SK-N-SH (cell line): ENCODE data around the gene GRIK1. TPM values are rescaled to one million over a fixed set of nuclear protein-coding genes. Genes with fewer than 3 reads are reported as not detected.

Experiments
- CTCF ChIA-PET: fragments of 300-600, 350-600 bp; formaldehyde crosslinking; extraction: SDS; loops from one replicate; lab custom pipeline; 2021; lab: Yijun Ruan, JAX
- POLR2A ChIA-PET: fragments of 350-600 bp; sonication (Branson Sonifier 250); formaldehyde crosslinking; extraction: SDS; loops from one replicate; lab custom pipeline; 2020; ENCODE audit warnings: antibody characterized with exemption, inconsistent platforms; lab: Yijun Ruan, JAX
- DNase-seq: peaks from one replicate; pipeline ENCODE4 v3.0.0; 2012
- H2AFZ ChIP-seq: fragments of 200-600 bp; sonication (generic); 2 replicates; pipeline ENCODE4 v1.8.1; 2016; ENCODE audit warnings: antibody characterized with exemption, mild to moderate bottlenecking, low read depth
- H3F3A ChIP-seq: fragments of 200-600 bp; sonication (generic); replicated peaks from 2 replicates; pipeline ENCODE3; 2016; ENCODE audit warnings: antibody characterized with exemption, mild to moderate bottlenecking; ENCODE audit not compliant: insufficient read depth
- H3K27ac ChIP-seq, 2 experiments: fragments of 200-500 bp in 1 of 2; fragments of 200-600 bp in 1 of 2; sonication (Bioruptor generic) in 1 of 2; sonication (generic), shearing (Covaris generic) in 1 of 2; 2 replicates each; pipeline versions ENCODE4 v1.5.1 to v1.6.1; 2014 to 2016; ENCODE audit warnings: low read depth in 2 of 2, inconsistent platforms in 1 of 2, low read length in 1 of 2, mild to moderate bottlenecking in 1 of 2, mixed read lengths in 1 of 2
- H3K27me3 ChIP-seq: fragments of 200-600 bp; sonication (generic), shearing (Covaris generic); 2 replicates; pipeline ENCODE4 v1.6.1; 2016; ENCODE audit warnings: mixed run types; ENCODE audit not compliant: insufficient read depth
- H3K36me3 ChIP-seq, 2 experiments: fragments of 200-500 bp in 1 of 2; fragments of 200-600 bp in 1 of 2; sonication (Bioruptor generic) in 1 of 2; sonication (generic) in 1 of 2; replicated peaks in 1 of 2; 2 replicates each; pipeline versions ENCODE3 to v1.5.1; 2014 to 2016; ENCODE audit warnings: low read length in 1 of 2, mild to moderate bottlenecking in 1 of 2; ENCODE audit not compliant: insufficient read depth in 2 of 2, control insufficient read depth in 1 of 2
- H3K4me1 ChIP-seq, 2 experiments: fragments of 200-500 bp in 1 of 2; fragments of 200-600 bp in 1 of 2; sonication (Bioruptor generic) in 1 of 2; sonication (generic), shearing (Covaris generic) in 1 of 2; 2 replicates each; pipeline versions ENCODE4 v1.5.1 to v1.6.1; 2014 to 2016; ENCODE audit warnings: low read depth in 1 of 2, low read length in 1 of 2, mixed run types in 1 of 2; ENCODE audit not compliant: insufficient read depth in 2 of 2, control insufficient read depth in 1 of 2
- H3K4me2 ChIP-seq: fragments of 200-600 bp; sonication (generic), shearing (Covaris generic); 2 replicates; pipeline ENCODE4 v1.6.1; 2017; ENCODE audit warnings: mixed run types
- H3K4me3 ChIP-seq, 2 experiments: fragments of 200-500 bp in 1 of 2; fragments of 200-600 bp in 1 of 2; sonication (Bioruptor generic) in 1 of 2; sonication (generic), shearing (Covaris generic) in 1 of 2; 2 replicates each; pipeline versions ENCODE4 v1.5.1 to v1.8.1; 2014 to 2016; ENCODE audit warnings: low read depth in 2 of 2, inconsistent platforms in 1 of 2, low read length in 1 of 2, mild to moderate bottlenecking in 1 of 2, mixed read lengths in 1 of 2, moderate library complexity in 1 of 2
- H3K79me2 ChIP-seq: fragments of 200-600 bp; sonication (generic); 2 replicates; pipeline ENCODE4 v1.8.1; 2017; ENCODE audit warnings: mild to moderate bottlenecking; ENCODE audit not compliant: insufficient read depth
- H3K9ac ChIP-seq: fragments of 200-600 bp; sonication (generic); 2 replicates; pipeline ENCODE4 v1.6.1; 2017; ENCODE audit warnings: mixed run types
- H3K9me2 ChIP-seq: fragments of 200-600 bp; sonication (generic); 2 replicates; pipeline ENCODE4 v1.6.1; 2017; ENCODE audit warnings: mixed run types
- H3K9me3 ChIP-seq: fragments of 200-600 bp; sonication (generic); 2 replicates; pipeline ENCODE4 v1.6.1; 2017; ENCODE audit warnings: mixed run types, mild to moderate bottlenecking, moderate library complexity
- H4K20me1 ChIP-seq: fragments of 200-600 bp; sonication (generic); 2 replicates; pipeline ENCODE4 v1.6.1; 2017; ENCODE audit warnings: mild to moderate bottlenecking, mixed run types; ENCODE audit not compliant: insufficient read depth
- CHD2 ChIP-seq: fragments of 150-350 bp; IDR thresholded peaks from 2 replicates; pipeline ENCODE4 v1.6.1; 2018; ENCODE audit warnings: low read length; ENCODE audit not compliant: partially characterized antibody
- FOXJ3 ChIP-seq: sonication (generic); formaldehyde crosslinking; IDR thresholded peaks from 2 replicates; pipeline ENCODE4 v1.5.1; 2020; ENCODE audit warnings: mild to moderate bottlenecking, missing genetic modification reagents
- GABPA ChIP-seq: IDR thresholded peaks from 2 replicates; pipeline ENCODE4 v1.4.0; 2012; ENCODE audit warnings: low read depth, mild to moderate bottlenecking
- GATA2 ChIP-seq: sonication (generic); formaldehyde crosslinking; IDR thresholded peaks from 2 replicates; pipeline ENCODE4 v1.5.0; 2020; ENCODE audit warnings: mild to moderate bottlenecking, missing genetic modification reagents
- JUND ChIP-seq: IDR thresholded peaks from 2 replicates; pipeline ENCODE4 v1.4.0; 2012
- MEF2A ChIP-seq: IDR thresholded peaks from 2 replicates; pipeline ENCODE4 v1.4.0; 2012; ENCODE audit warnings: low read depth, borderline replicate concordance
- NRF1 ChIP-seq: IDR thresholded peaks from 2 replicates; pipeline ENCODE4 v1.6.1; 2012; ENCODE audit warnings: low read depth, mild to moderate bottlenecking, low read length
- POLR2AphosphoS5 ChIP-seq: IDR thresholded peaks from 2 replicates; pipeline ENCODE4 v1.6.1; 2012; ENCODE audit warnings: low read depth, low read length
- RCOR1 ChIP-seq: fragments of 150-350 bp; IDR thresholded peaks from 2 replicates; pipeline ENCODE4 v1.6.1; 2017; ENCODE audit warnings: antibody characterized with exemption, low read length
- RFX5 ChIP-seq: IDR thresholded peaks from 2 replicates; pipeline ENCODE4 v1.6.1; 2012; ENCODE audit warnings: mild to moderate bottlenecking, improper control_type of control experiment, low read length
- SMC3 ChIP-seq: IDR thresholded peaks from 2 replicates; pipeline ENCODE4 v1.6.1; 2012; ENCODE audit warnings: low read depth, low read length, improper control_type of control experiment
- TAF1 ChIP-seq: IDR thresholded peaks from 2 replicates; pipeline ENCODE4 v1.6.1; 2012; ENCODE audit warnings: low read depth, mild to moderate bottlenecking, low read length, moderate library complexity, borderline replicate concordance
- TEAD4 ChIP-seq: IDR thresholded peaks from 2 replicates; pipeline ENCODE4 v1.4.0; 2012; ENCODE audit warnings: mild to moderate bottlenecking, borderline replicate concordance; ENCODE audit not compliant: insufficient read depth
- YY1 ChIP-seq: IDR thresholded peaks from 2 replicates; pipeline ENCODE4 v1.4.0; 2012; ENCODE audit warnings: low read depth, mild to moderate bottlenecking
- WGBS: methylation state at CpG from one replicate; pipeline ENCODE4 v1.1.6; 2017; ENCODE audit warnings: low lambda C conversion rate; 5-methylcytosine and 5-hydroxymethylcytosine counted together
- polyA plus RNA-seq, 3 experiments: library from polyadenylated mRNA; depleted of rRNA; stranded (reverse); fragments of >200 nt; gene quantifications; 2 replicates each; pipeline ENCODE4 v1.2.3, GENCODE V29; 2012
- TF ChIP-seq, protein P1 (sequence below): IDR thresholded peaks from 2 replicates; pipeline ENCODE4 v1.4.0; 2012; ENCODE audit warnings: low read depth, borderline replicate concordance
- TF ChIP-seq, protein P2 (sequence below): fragments of 150-350 bp; IDR thresholded peaks from 2 replicates; pipeline ENCODE4 v1.6.1; 2016; ENCODE audit warnings: mild to moderate bottlenecking, low read depth, low read length
- TF ChIP-seq, protein P3 (sequence below): IDR thresholded peaks from 2 replicates; pipeline ENCODE4 v1.6.1; 2012; ENCODE audit warnings: mild to moderate bottlenecking, low read depth, low read length, moderate library complexity
- TF ChIP-seq, protein P4 (sequence below): fragments of 200-600 bp; sonication (generic); IDR thresholded peaks from 2 replicates; pipeline ENCODE4 v1.6.1; 2017; ENCODE audit warnings: antibody characterized with exemption, mild to moderate bottlenecking, moderate library complexity
- TF ChIP-seq, protein P5 (sequence below): IDR thresholded peaks from 2 replicates; pipeline ENCODE4 v1.4.0; 2012; ENCODE audit warnings: low read depth
- TF ChIP-seq, protein P6 (sequence below): fragments of 150-350 bp; IDR thresholded peaks from 2 replicates; pipeline ENCODE4 v1.6.1; 2017; ENCODE audit warnings: antibody characterized with exemption, low read length, low read depth, borderline replicate concordance
- TF ChIP-seq, protein P7 (sequence below): IDR thresholded peaks from 2 replicates; pipeline ENCODE4; 2012

Gene GRIK1
- polyA plus RNA-seq, 1 of the 3 experiments (the other 2 are of a cell fraction), result not detected

DNA sequence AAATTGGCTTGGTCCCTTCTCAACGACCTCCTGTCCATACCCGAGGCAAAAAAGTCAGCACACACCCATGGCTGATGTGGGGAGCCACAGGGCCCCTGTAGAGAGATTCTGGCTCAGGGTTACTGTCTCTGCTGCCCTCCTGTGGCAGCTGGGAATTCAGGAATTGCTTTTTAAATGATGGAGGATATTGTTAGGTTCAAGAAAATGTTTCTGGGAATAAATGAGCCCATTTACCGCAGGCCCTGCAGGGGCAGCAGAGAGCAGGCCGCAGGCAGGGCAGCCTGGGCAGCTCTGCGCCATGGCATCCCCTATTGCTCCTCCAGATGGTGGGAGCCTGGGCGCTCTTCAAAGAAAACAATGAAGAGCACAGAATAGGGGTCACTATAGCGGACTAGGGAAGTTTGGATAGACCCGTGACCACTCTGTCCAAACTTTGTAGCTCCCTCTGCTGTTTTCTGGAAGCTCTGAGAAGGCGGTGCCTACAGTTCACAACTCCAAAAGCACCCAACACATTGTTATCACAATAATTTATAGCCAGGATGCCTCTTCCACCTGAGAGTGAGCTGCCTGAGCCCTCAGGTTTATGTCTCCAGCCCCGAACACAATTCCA lies 440.0 kb downstream of the GRIK1 start:
- H3K9me2 ChIP-seq, result no peaks in the 10 kb centered on the region
- no peak overlapping the region for H3K4me3 ChIP-seq
- H4K20me1 ChIP-seq, result no peaks in the 10 kb centered on the region
- H3K4me2 ChIP-seq, result no peak overlapping the region
- H3K79me2 ChIP-seq, result no peaks in the 10 kb centered on the region
- no peak overlapping the region for H2AFZ ChIP-seq
- H3K36me3 ChIP-seq, result no peaks in the 10 kb centered on the region
- ChIA-PET CTCF (interaction anchor here (0.9 to 3.2 kb wide), 9 partner anchors 10 to 143 kb away, joined by 3 to 9 read pairs (median 4); no protein-coding TSS in a partner anchor), POLR2A (no interaction called here)
- H3K9ac ChIP-seq, result no peak overlapping the region
- WGBS, result 70% methylated on average over 10 of the region's 10 CpGs
- H3K27me3 ChIP-seq, result no peaks in the 10 kb centered on the region
- H3F3A ChIP-seq, result peaks cover 6% of the 10 kb centered on the region
- no peak overlapping the region for H3K27ac ChIP-seq
- no peaks in the 10 kb centered on the region for H3K9me3 ChIP-seq
- DNase-seq, result peak; percentile 43
- H3K4me1 ChIP-seq, result no peaks in the 10 kb centered on the region
- TF ChIP-seq GABPA (no peak), GATA2 (CRISPR knock-in tag) (no peak), POLR2AphosphoS5 (no peak), SMC3 (peak; percentile 5; the same call in 1 of the 2 replicates), NRF1 (no peak), CHD2 (no peak), JUND (no peak), TAF1 (no peak), YY1 (no peak), TEAD4 (no peak), FOXJ3 (CRISPR knock-in tag) (no peak), RCOR1 (no peak), RFX5 (no peak), MEF2A (no peak)
- TF ChIP-seq, protein P1, sequence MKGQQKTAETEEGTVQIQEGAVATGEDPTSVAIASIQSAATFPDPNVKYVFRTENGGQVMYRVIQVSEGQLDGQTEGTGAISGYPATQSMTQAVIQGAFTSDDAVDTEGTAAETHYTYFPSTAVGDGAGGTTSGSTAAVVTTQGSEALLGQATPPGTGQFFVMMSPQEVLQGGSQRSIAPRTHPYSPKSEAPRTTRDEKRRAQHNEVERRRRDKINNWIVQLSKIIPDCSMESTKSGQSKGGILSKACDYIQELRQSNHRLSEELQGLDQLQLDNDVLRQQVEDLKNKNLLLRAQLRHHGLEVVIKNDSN, result no peak
- TF ChIP-seq, protein P2, sequence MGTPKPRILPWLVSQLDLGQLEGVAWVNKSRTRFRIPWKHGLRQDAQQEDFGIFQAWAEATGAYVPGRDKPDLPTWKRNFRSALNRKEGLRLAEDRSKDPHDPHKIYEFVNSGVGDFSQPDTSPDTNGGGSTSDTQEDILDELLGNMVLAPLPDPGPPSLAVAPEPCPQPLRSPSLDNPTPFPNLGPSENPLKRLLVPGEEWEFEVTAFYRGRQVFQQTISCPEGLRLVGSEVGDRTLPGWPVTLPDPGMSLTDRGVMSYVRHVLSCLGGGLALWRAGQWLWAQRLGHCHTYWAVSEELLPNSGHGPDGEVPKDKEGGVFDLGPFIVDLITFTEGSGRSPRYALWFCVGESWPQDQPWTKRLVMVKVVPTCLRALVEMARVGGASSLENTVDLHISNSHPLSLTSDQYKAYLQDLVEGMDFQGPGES, result no peak
- TF ChIP-seq, protein P3, sequence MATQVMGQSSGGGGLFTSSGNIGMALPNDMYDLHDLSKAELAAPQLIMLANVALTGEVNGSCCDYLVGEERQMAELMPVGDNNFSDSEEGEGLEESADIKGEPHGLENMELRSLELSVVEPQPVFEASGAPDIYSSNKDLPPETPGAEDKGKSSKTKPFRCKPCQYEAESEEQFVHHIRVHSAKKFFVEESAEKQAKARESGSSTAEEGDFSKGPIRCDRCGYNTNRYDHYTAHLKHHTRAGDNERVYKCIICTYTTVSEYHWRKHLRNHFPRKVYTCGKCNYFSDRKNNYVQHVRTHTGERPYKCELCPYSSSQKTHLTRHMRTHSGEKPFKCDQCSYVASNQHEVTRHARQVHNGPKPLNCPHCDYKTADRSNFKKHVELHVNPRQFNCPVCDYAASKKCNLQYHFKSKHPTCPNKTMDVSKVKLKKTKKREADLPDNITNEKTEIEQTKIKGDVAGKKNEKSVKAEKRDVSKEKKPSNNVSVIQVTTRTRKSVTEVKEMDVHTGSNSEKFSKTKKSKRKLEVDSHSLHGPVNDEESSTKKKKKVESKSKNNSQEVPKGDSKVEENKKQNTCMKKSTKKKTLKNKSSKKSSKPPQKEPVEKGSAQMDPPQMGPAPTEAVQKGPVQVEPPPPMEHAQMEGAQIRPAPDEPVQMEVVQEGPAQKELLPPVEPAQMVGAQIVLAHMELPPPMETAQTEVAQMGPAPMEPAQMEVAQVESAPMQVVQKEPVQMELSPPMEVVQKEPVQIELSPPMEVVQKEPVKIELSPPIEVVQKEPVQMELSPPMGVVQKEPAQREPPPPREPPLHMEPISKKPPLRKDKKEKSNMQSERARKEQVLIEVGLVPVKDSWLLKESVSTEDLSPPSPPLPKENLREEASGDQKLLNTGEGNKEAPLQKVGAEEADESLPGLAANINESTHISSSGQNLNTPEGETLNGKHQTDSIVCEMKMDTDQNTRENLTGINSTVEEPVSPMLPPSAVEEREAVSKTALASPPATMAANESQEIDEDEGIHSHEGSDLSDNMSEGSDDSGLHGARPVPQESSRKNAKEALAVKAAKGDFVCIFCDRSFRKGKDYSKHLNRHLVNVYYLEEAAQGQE, result no peak
- TF ChIP-seq, protein P4, sequence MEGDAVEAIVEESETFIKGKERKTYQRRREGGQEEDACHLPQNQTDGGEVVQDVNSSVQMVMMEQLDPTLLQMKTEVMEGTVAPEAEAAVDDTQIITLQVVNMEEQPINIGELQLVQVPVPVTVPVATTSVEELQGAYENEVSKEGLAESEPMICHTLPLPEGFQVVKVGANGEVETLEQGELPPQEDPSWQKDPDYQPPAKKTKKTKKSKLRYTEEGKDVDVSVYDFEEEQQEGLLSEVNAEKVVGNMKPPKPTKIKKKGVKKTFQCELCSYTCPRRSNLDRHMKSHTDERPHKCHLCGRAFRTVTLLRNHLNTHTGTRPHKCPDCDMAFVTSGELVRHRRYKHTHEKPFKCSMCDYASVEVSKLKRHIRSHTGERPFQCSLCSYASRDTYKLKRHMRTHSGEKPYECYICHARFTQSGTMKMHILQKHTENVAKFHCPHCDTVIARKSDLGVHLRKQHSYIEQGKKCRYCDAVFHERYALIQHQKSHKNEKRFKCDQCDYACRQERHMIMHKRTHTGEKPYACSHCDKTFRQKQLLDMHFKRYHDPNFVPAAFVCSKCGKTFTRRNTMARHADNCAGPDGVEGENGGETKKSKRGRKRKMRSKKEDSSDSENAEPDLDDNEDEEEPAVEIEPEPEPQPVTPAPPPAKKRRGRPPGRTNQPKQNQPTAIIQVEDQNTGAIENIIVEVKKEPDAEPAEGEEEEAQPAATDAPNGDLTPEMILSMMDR, result peak; percentile 47
- TF ChIP-seq, protein P5, sequence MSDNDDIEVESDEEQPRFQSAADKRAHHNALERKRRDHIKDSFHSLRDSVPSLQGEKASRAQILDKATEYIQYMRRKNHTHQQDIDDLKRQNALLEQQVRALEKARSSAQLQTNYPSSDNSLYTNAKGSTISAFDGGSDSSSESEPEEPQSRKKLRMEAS, result no peak
- TF ChIP-seq, protein P6, sequence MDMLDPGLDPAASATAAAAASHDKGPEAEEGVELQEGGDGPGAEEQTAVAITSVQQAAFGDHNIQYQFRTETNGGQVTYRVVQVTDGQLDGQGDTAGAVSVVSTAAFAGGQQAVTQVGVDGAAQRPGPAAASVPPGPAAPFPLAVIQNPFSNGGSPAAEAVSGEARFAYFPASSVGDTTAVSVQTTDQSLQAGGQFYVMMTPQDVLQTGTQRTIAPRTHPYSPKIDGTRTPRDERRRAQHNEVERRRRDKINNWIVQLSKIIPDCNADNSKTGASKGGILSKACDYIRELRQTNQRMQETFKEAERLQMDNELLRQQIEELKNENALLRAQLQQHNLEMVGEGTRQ, result no peak
- TF ChIP-seq, protein P7, sequence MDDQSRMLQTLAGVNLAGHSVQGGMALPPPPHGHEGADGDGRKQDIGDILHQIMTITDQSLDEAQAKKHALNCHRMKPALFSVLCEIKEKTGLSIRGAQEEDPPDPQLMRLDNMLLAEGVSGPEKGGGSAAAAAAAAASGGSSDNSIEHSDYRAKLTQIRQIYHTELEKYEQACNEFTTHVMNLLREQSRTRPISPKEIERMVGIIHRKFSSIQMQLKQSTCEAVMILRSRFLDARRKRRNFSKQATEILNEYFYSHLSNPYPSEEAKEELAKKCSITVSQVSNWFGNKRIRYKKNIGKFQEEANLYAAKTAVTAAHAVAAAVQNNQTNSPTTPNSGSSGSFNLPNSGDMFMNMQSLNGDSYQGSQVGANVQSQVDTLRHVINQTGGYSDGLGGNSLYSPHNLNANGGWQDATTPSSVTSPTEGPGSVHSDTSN, result no peak
